ENCODE results near the gene CSTPP1.

Gene CSTPP1

GRCh38 chr11:46970913-46971625 is 34.5 kb downstream of the CSTPP1 start:
- ChIA-PET POLR2A (no interaction called here), CTCF (interaction anchor here (1.1 to 1.2 kb wide), 2 partner anchors 10 to 24 kb away, joined by 3 read pairs; no protein-coding TSS in a partner anchor)
- no peak for DNase-seq (ENCODE audit: extremely low spot score)
- no peak for TF ChIP-seq CTCF (IDR thresholded peaks at IDR 0.05; ENCODE audit: control extremely low read depth, extremely low read depth, low read depth, missing control alignments)

- no peak for TF ChIP-seq CTCF (IDR thresholded peaks at IDR 0.05; ENCODE audit: control extremely low read depth, extremely low read depth, low read depth, missing control alignments)
- ChIA-PET POLR2A (no interaction called here), CTCF (interaction anchor here (0.7 to 1.2 kb wide), 3 partner anchors 9 to 58 kb away, joined by 3 read pairs; no protein-coding TSS in a partner anchor)
- no peak for DNase-seq (ENCODE audit: extremely low spot score)
Observed at GRCh38 chr11:46972343-46972742, 35.8 kb downstream of the CSTPP1 start.

- no peak for TF ChIP-seq CTCF (IDR thresholded peaks at IDR 0.05; ENCODE audit: control extremely low read depth, extremely low read depth, low read depth, missing control alignments)
- POLR2A ChIA-PET = no interaction called here
- no peak for DNase-seq (ENCODE audit: extremely low spot score)
- CTCF ChIA-PET = interaction anchor here (0.7 kb wide), 1 partner anchor 58 kb away, joined by 3 read pairs; no protein-coding TSS in a partner anchor
Observed at GRCh38 chr11:46972821-46973220, 36.3 kb downstream of the CSTPP1 start.

- CTCF ChIA-PET = interaction anchor here (1.0 to 2.6 kb wide), 6 partner anchors 8 to 177 kb away, joined by 3 to 9 read pairs (median 4); no protein-coding TSS in a partner anchor
- POLR2A ChIA-PET = interaction anchor here (0.6 kb wide), 1 partner anchor 26 kb away, joined by 3 read pairs; no protein-coding TSS in a partner anchor
- peak; percentile 19 for DNase-seq (ENCODE audit: extremely low spot score)
- no peak for TF ChIP-seq CTCF (IDR thresholded peaks at IDR 0.05; ENCODE audit: control extremely low read depth, extremely low read depth, low read depth, missing control alignments)
Observed at GRCh38 chr11:46976182-46976854, 39.8 kb downstream of the CSTPP1 start.

GRCh38 chr11:46977038-46977813 is 40.7 kb downstream of the CSTPP1 start:
- TF ChIP-seq CTCF (IDR thresholded peaks at IDR 0.05; ENCODE audit: control extremely low read depth, extremely low read depth, low read depth, missing control alignments) = no peak
- POLR2A ChIA-PET = no interaction called here
- CTCF ChIA-PET = interaction anchor here (1.1 to 2.6 kb wide), 3 partner anchors 10 to 22 kb away, joined by 3 to 9 read pairs (median 4); no protein-coding TSS in a partner anchor
- DNase-seq (ENCODE audit: extremely low spot score) = no peak

GRCh38 chr11:46978005-46978491 is 41.5 kb downstream of the CSTPP1 start:
- ChIA-PET CTCF (interaction anchor here (1.1 kb wide), 1 partner anchor 22 kb away, joined by 4 read pairs; no protein-coding TSS in a partner anchor), POLR2A (no interaction called here)
- DNase-seq (ENCODE audit: extremely low spot score) = no peak
- TF ChIP-seq CTCF (IDR thresholded peaks at IDR 0.05; ENCODE audit: control extremely low read depth, extremely low read depth, low read depth, missing control alignments) = no peak

All from GM10248 (cell line).